Suprapubic skin (tissue), 4 donors: ENCODE measurements around the gene TEX54.

Experiments used
- EP300 ChIP-seq: sonication (generic); formaldehyde crosslinking; IDR thresholded peaks from one replicate; pipeline ENCODE4 v1.6.1; 2017; ENCODE audit warnings: antibody characterized with exemption
- POLR2A ChIP-seq, 2 donors: fragments of 450-650 bp; IDR thresholded peaks; one replicate each; pipeline ENCODE4 v1.6.1; 2017; ENCODE audit warnings: antibody characterized with exemption in 2 of 2, mild to moderate bottlenecking in 2 of 2, moderate library complexity in 2 of 2
- POLR2AphosphoS5 ChIP-seq, 3 donors: sonication (generic); formaldehyde crosslinking; IDR thresholded peaks; one replicate each; pipeline ENCODE4 v1.6.1; 2017; ENCODE audit warnings: antibody characterized with exemption in 3 of 3
- TF ChIP-seq, protein P1 (sequence below), 2 donors: fragments of 200-600 bp in 1 of 2; fragments of 450-650 bp in 1 of 2; sonication (generic) in 1 of 2; IDR thresholded peaks; one replicate each; pipeline ENCODE4 v1.5.1; 2016 to 2019; ENCODE audit warnings: antibody characterized with exemption in 2 of 2, mild to moderate bottlenecking in 1 of 2, moderate library complexity in 1 of 2

DNA sequence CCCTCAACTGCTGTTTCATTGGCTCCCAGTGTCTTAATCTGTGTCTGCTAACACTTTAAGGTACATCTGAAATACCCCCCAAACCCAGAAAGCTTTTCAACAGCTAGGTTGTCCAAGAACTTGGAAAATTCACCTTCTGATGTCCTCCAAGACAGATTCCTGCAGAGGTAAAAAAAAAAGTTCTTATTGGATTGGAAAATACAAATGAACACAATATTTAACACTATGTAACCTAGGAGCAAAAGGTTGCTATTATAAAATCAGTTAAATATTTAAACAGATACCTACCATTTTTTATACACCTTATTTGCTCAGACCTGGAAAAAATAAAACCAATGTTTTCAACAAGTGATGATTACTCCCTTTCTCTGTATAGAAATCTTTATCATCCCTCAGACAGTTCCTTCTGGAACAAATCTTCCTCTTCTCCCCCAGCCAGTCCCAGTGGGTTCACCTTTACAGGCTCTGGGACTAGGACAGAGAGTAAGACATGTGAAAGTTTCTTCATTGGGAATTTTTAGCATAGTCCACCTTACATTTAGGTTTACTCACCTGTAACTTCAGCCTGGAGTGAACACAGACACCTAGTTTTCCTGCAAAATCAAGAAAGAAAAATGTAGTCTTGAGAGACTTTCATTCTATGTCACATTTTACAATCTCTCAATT lies 20.0 kb upstream of the TEX54 start:
- TF ChIP-seq POLR2AphosphoS5 (IDR thresholded peaks at IDR 0.05) (no peak), POLR2A (IDR thresholded peaks at IDR 0.05) (no peak), EP300 (no peak)
- TF ChIP-seq, protein P1, sequence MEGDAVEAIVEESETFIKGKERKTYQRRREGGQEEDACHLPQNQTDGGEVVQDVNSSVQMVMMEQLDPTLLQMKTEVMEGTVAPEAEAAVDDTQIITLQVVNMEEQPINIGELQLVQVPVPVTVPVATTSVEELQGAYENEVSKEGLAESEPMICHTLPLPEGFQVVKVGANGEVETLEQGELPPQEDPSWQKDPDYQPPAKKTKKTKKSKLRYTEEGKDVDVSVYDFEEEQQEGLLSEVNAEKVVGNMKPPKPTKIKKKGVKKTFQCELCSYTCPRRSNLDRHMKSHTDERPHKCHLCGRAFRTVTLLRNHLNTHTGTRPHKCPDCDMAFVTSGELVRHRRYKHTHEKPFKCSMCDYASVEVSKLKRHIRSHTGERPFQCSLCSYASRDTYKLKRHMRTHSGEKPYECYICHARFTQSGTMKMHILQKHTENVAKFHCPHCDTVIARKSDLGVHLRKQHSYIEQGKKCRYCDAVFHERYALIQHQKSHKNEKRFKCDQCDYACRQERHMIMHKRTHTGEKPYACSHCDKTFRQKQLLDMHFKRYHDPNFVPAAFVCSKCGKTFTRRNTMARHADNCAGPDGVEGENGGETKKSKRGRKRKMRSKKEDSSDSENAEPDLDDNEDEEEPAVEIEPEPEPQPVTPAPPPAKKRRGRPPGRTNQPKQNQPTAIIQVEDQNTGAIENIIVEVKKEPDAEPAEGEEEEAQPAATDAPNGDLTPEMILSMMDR (IDR thresholded peaks at IDR 0.05), result no peak
